ENCODE data around the gene MYMK. TPM values are rescaled to one million over a fixed set of nuclear protein-coding genes. Genes with fewer than 3 reads are reported as not detected.

Gene MYMK
- total RNA-seq, 2 donors from 2014 or later = not detected

DNA sequence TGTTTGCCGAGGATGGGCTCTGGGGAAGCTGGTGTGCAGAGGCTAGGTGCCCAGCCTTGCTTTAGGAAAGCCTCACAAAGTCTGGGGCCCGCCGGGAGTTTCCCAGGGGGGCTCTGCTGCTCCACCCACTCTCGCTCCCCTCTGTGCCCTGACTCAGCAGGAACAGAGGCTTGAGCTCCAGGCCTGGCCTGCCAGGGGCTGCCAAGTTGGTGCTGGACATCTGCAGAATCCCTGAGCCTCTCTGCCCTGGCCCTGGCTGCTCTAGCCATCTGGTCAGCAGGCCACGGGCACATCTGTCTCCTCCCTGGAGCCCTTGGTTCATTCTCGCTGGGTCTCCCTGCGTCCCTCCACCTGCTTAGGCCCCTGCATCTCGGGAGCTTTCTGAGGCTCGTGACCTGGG is 9.1 kb upstream of the MYMK start:
- no peaks in the 10 kb centered on the region for H3K9me3 Mint-ChIP-seq
- peaks cover 18% of the 10 kb centered on the region for H3K27me3 Mint-ChIP-seq
- no peak overlapping the region for H3K4me3 Mint-ChIP-seq
- H3K27ac Mint-ChIP-seq = no peak overlapping the region
- no peaks in the 10 kb centered on the region for H3K36me3 Mint-ChIP-seq (ENCODE audit: low read depth)
- no peak for ATAC-seq (replicated peaks)
- H3K4me1 Mint-ChIP-seq = no peaks in the 10 kb centered on the region

DNA sequence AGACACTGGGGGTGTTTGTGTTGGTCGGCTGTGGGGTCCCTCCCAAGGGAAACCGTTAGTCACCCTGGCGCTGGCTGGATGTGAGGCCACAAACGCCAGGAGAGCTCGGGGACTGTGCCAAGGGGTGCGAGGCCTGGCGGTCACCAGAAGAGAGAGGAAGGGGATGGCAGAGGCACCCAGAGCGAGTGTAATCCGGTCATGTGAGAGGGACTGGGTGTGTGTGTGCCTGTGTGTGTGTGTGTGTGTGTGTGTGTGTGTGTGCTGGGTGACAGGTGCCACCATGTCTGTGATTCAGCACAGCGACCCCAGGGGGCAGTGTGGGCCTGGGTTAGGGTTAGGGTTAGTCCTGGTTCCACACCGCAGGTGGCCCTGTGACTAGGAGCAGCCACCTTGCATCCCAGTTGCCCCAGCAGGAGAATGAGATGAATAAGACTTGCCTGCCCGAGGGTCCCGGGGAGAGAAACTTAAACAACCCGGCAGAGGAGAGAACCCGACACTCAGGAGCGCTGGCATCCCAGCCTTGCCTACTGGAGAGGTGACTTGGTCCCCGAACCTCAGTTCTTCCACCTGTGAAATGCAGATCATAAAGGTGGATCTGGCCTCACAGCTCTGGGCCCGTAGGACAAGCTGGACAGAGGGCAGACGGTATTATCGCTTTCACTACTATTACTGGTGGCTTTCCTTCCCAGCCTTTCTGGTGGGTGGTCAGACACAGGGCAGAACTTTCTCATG is 8.3 kb upstream of the MYMK start:
- H3K4me3 Mint-ChIP-seq = no peak overlapping the region
- peaks cover 18% of the 10 kb centered on the region for H3K27me3 Mint-ChIP-seq
- peak; percentile 63 for ATAC-seq (replicated peaks)
- no peaks in the 10 kb centered on the region for H3K4me1 Mint-ChIP-seq
- H3K36me3 Mint-ChIP-seq (ENCODE audit: low read depth) = no peaks in the 10 kb centered on the region
- H3K27ac Mint-ChIP-seq = no peak overlapping the region
- no peaks in the 10 kb centered on the region for H3K9me3 Mint-ChIP-seq

DNA sequence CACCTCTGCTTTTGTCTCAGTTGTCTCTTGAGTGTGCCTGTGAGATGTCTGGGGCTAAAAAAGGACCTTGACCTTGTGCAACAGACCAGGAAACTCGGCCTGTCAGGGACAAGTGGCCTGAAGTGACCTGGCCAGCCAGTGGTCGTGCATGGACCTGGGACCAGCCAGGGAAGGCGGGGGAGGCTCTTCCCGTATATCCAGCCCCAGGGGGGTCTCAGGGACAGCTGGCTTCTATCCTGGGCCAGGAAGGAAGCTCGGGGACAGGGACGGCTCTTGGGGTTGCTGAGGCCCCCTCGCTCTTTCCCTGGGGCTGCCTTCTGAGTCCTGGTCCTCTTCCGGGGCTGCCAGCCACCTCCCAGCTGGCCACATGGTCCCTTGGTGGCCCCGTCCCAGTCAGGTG is 6.5 kb upstream of the MYMK start:
- Mint-ChIP-seq H3K9me3 (no peaks in the 10 kb centered on the region), H3K4me3 (no peak overlapping the region), H3K27me3 (peaks cover 21% of the 10 kb centered on the region), H3K27ac (no peak overlapping the region), H3K4me1 (no peaks in the 10 kb centered on the region), H3K36me3 (ENCODE audit: low read depth) (no peaks in the 10 kb centered on the region)
- ATAC-seq (replicated peaks) = no peak

DNA sequence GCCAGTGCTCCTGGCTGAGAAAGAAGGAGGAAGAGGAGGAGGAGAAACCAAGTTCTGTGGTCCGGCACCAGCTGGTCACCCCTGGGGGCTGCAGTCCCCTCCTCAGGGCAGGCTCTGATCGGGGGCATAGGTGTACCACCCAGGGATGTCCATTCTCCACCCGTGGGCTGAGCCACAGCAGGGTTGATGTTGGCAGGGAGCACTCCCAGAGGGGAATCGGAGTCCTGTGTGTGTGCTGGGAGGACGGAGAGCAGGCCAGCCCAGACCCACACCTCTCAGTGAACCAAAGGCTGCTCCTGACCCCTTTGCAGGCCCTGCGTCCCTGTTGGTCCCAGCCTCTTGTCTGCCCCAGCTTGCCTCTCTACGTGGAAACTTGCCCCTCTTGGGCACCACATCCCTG is 5.1 kb upstream of the MYMK start:
- no peak overlapping the region for H3K27ac Mint-ChIP-seq
- H3K36me3 Mint-ChIP-seq (ENCODE audit: low read depth) = no peaks in the 10 kb centered on the region
- no peaks in the 10 kb centered on the region for H3K9me3 Mint-ChIP-seq
- ATAC-seq (replicated peaks) = no peak
- H3K4me1 Mint-ChIP-seq = no peaks in the 10 kb centered on the region
- H3K4me3 Mint-ChIP-seq = no peak overlapping the region
- H3K27me3 Mint-ChIP-seq = peaks cover 21% of the 10 kb centered on the region

DNA sequence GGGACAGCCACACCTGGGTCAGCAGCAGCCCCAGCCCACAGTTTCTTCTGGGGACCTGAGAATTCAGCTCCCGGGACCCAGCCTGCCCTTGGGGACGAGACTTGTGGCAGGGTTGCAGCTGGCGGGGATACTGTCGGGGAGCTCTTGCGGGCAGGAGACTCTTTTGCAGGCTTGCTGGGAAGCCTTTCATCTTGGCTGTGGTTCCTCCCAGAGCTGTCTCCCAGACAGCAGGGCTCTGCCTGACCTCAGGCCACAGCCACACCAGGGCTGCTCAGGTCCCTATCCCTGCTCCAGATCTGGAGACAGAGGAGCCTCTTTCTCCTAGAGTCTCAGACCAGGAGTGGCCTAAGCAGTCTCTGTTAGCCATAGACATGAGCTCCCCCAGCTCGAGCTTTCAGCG is 4.7 kb upstream of the MYMK start:
- peaks cover 21% of the 10 kb centered on the region for H3K27me3 Mint-ChIP-seq
- no peaks in the 10 kb centered on the region for H3K4me1 Mint-ChIP-seq
- H3K36me3 Mint-ChIP-seq (ENCODE audit: low read depth) = no peaks in the 10 kb centered on the region
- H3K4me3 Mint-ChIP-seq = no peak overlapping the region
- no peak overlapping the region for H3K27ac Mint-ChIP-seq
- H3K9me3 Mint-ChIP-seq = no peaks in the 10 kb centered on the region
- no peak for ATAC-seq (replicated peaks)

DNA sequence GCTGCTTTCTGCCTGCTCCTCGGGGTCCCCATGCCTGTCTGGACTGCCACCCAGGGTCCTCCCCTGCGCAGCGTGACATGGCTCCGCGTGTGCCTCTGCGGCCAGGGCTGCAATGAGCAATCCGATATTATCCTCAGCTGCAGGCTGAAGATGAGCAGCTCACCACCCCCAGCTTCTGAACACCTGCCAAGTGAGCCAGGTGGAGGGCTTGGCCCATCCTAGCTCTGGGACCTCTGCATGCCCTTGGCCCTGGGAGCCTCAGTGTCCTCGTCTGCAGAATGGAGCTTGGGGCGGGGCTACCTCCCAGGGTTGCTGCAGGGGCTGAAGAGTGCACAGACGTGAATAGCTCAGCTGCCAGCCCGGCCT is 4.1 kb upstream of the MYMK start:
- Mint-ChIP-seq H3K36me3 (ENCODE audit: low read depth) (no peaks in the 10 kb centered on the region), H3K27me3 (peaks cover 21% of the 10 kb centered on the region), H3K27ac (no peak overlapping the region), H3K4me1 (no peaks in the 10 kb centered on the region), H3K9me3 (no peaks in the 10 kb centered on the region), H3K4me3 (no peak overlapping the region)
- no peak for ATAC-seq (replicated peaks)

DNA sequence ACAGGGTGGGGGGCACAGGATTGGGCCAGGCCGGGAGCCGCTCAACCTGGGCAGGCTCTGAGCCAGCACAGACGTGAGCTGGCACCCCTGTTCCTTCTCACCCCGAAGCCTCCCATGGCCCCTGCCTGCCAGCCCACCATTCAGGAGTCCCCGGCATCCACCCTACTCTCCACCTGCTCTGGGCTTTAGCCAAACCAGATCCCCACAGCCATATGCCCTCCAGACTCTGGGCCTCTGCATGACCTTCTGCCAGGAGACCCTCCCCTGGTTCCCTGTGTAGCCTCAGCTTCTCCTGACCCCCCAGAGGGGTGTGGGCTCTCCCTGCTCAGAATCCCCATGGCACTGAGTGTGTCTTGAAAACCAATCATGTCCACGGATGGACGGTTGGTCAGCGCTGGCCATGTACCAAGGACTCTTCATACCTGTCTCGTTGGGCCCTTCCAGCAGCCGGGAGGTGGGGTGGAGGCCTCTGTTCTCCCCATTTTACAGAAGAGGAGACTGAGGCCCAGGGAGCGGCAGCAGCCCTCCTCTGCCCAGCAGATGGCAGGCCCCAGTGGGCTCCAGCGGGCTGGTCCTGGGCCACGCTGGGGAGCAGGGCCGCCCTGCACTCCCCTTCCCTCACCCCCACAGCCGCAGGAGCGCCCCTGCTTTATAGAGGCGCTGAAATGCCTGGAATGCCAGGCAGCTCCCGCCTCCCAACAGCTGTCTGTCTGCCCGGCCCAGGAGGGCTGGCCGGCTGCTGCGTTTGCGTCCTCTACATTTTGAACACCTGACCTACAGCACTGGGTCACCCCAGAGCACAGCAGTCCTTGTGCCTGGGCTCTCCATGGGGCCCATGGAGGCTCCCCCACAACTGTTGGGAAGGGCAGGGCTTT is 3.5 kb upstream of the MYMK start:
- Mint-ChIP-seq H3K36me3 (ENCODE audit: low read depth) (no peaks in the 10 kb centered on the region), H3K27me3 (peaks cover 18% of the 10 kb centered on the region), H3K4me1 (no peaks in the 10 kb centered on the region), H3K4me3 (no peak overlapping the region), H3K27ac (no peak overlapping the region), H3K9me3 (no peaks in the 10 kb centered on the region)
- ATAC-seq (replicated peaks) = no peak

DNA sequence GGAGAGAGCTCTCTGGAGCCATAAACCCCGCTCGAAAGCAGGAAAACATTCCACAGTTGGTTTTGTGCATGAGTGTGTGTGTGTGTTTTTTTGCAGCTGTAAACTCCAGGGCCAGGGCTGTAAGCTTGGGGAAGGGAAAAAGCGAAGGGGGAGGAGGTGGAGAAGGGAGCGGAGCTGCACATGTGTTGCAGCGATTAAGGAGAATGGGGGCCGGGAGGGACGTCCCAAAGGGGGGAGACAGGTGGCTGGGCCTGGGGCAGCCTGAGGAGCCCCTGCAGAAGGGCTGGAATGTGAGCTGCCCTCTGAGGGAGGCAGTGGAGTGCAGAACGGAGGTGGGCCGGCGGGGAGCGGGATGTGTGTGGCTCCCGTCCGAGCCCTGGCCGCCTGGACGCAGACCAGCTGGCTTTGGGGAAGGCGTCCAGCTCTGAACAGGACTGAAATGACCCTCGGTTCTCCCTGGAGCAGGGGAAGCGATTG is 2.7 kb upstream of the MYMK start:
- Mint-ChIP-seq H3K4me1 (no peaks in the 10 kb centered on the region), H3K4me3 (no peak overlapping the region), H3K27me3 (peaks cover 12% of the 10 kb centered on the region), H3K36me3 (ENCODE audit: low read depth) (no peaks in the 10 kb centered on the region), H3K9me3 (no peaks in the 10 kb centered on the region), H3K27ac (no peak overlapping the region)
- ATAC-seq (replicated peaks) = no peak

DNA sequence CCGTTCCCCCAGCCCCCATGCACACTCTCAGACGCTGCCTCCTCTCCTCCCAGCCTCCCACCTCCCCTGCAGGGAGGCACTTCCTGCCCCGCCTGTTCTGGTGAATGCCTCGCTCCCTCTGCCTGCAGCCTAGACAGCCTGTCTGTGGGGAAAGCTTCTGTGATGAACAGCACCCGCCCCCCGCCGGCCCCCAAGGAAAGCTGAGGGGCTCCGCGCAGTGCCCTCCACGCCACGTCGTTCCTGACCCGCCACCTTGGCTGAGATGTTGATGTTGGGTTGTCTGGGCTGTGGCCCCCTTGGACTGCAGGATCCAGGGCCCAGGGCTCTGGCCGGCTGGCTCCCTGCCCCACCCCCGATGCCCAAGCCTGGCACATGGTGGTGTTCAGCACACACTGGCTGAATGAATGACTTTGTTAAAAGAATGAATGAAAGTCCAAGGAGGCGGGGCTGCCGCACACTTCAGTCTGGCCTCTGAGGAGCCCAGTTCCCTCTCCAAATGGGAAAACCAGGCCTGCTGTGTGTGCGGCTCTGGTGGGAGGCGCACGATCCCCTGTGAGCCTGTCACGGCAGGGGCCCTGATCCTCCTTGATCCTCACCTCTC is 2.1 kb upstream of the MYMK start:
- Mint-ChIP-seq H3K27ac (no peak overlapping the region), H3K9me3 (no peaks in the 10 kb centered on the region), H3K4me1 (no peaks in the 10 kb centered on the region), H3K36me3 (ENCODE audit: low read depth) (no peaks in the 10 kb centered on the region), H3K4me3 (no peak overlapping the region), H3K27me3 (peaks cover 8% of the 10 kb centered on the region)
- ATAC-seq (replicated peaks) = no peak

DNA sequence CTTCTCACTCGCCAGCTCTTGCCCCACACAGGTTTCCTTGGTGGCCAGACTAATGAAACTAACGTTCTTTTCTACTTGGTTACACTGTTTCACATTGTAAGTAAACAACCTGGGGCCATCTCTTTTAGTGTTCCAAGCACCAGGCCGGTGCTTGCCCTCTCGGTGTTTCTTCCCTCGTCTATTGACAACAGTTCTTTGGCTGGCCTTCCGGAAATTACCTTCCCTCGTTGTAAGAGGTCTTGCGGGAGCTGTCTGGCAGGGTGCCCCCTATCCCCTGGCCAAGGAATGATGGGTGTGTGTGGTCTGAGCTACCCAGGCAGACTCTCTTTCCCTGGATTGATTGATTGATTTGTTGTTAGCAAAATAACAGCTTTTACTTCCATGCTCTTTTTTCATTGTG is 918 bp upstream of the MYMK start:
- Mint-ChIP-seq H3K4me3 (no peak overlapping the region), H3K9me3 (no peaks in the 10 kb centered on the region), H3K4me1 (no peaks in the 10 kb centered on the region), H3K36me3 (ENCODE audit: low read depth) (no peaks in the 10 kb centered on the region), H3K27me3 (peaks cover 8% of the 10 kb centered on the region), H3K27ac (no peak overlapping the region)
- no peak for ATAC-seq (replicated peaks)

DNA sequence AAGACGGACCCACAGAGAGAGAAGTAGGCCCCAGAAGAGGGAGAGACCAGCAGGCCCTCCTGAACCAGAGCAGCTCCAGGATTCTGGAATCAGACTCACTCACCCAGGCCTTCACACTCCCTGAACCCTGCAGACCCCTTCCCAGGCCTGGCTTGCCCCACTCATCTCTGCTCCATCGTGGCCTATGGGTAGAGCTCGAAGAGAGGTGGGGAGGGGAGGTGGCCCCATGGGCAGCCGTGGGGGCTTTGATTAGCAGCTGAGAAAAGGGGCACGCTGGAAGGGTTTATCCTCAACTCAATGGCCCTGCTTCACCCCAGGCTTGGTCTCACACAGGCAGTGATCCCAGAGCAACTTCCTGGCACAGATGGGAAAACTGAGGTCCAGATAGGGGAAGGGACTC is 613 bp downstream of the MYMK start:
- ATAC-seq (replicated peaks) = no peak
- no peak overlapping the region for H3K4me3 Mint-ChIP-seq
- H3K9me3 Mint-ChIP-seq = no peaks in the 10 kb centered on the region
- no peaks in the 10 kb centered on the region for H3K36me3 Mint-ChIP-seq (ENCODE audit: low read depth)
- no peaks in the 10 kb centered on the region for H3K4me1 Mint-ChIP-seq
- H3K27ac Mint-ChIP-seq = no peak overlapping the region
- peaks cover 3% of the 10 kb centered on the region for H3K27me3 Mint-ChIP-seq

DNA sequence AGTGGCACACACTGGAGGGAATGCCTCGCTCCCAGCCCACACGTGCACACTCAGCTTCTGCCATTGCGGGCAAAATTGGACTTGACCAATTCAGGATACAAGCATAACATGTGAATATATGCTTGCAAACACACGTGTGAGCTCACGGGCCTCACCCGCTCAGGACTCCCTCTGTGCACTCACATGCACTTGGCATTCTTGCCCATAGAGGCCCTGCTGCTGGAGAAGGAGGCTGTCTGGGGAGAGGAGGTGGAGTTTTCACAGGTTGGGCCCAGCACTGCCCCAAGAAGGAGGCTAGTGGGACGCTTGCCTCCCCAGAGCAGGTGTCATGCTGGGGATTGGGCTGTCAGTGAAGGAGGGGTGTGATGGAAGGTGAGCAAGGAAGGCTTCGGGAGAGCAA is 1.7 kb downstream of the MYMK start:
- H3K27me3 Mint-ChIP-seq = peaks cover 3% of the 10 kb centered on the region
- H3K27ac Mint-ChIP-seq = no peak overlapping the region
- H3K4me1 Mint-ChIP-seq = no peaks in the 10 kb centered on the region
- no peaks in the 10 kb centered on the region for H3K9me3 Mint-ChIP-seq
- no peak overlapping the region for H3K4me3 Mint-ChIP-seq
- no peak for ATAC-seq (replicated peaks)
- H3K36me3 Mint-ChIP-seq (ENCODE audit: low read depth) = no peaks in the 10 kb centered on the region

DNA sequence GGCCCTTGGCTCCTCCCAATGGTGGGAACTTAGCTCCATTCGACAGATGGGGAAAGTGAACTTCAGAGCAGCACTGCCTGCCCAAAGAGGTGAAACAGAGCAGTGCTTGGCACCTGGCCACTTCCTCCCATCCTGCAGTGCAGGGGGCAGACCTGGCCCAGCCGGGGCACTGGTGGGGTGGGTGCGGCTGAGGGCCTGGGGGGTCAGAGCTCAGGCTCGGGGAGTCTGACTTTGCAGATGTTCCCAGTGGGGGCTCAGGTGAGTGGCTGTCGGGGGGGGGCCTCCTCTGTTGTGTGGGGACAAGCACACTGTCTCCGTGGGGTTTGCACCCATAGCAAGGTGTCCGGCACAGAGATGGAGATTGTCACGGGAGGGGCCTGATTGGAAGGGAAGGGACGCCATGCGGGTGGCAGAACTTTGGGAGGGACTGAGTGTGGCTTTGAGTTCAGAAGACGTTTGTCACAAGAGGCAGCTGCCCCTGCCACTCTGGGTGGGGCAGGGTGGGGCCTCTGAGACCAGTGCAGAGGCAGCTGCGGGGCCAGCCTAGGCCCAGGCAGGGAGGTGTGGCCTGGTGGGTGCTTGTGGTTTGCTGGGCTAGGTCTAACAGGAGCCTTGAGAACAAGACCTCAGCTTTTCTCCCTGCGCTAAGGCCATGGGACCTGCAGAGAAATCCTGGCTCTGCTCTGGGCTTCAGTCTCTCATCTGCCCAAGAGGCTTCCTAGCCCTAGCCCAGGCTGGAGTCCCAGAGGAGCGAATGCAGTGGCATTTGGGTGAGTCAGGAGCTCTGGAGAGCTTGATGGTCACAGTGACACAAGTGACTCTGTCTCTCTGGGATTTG is 2.5 kb downstream of the MYMK start:
- Mint-ChIP-seq H3K9me3 (no peaks in the 10 kb centered on the region), H3K4me1 (no peaks in the 10 kb centered on the region), H3K27me3 (peaks cover 2% of the 10 kb centered on the region), H3K4me3 (no peak overlapping the region), H3K27ac (no peak overlapping the region), H3K36me3 (ENCODE audit: low read depth) (no peaks in the 10 kb centered on the region)
- no peak for ATAC-seq (replicated peaks)
